IPS-20b (cell line): ENCODE measurements around the gene C1QTNF12.

Experiments used
- H3K27ac ChIP-seq: one replicate; pipeline ENCODE4 v1.5.1; 2013; ENCODE audit warnings: low read length
- H3K27me3 ChIP-seq: 2 replicates; pipeline ENCODE4 v1.6.1; 2013; ENCODE audit warnings: mild to moderate bottlenecking, low read length, inconsistent platforms; ENCODE audit not compliant: insufficient read depth
- H3K36me3 ChIP-seq: 2 replicates; pipeline ENCODE4 v1.6.1; 2013; ENCODE audit warnings: low read depth, mild to moderate bottlenecking, inconsistent platforms, low read length, moderate library complexity; ENCODE audit not compliant: insufficient read depth
- H3K4me1 ChIP-seq: 2 replicates; pipeline ENCODE4 v1.6.1; 2013; ENCODE audit warnings: mild to moderate bottlenecking, control low read depth, inconsistent platforms, low read length, moderate library complexity; ENCODE audit not compliant: insufficient read depth
- H3K4me3 ChIP-seq: 2 replicates; pipeline ENCODE4 v1.5.1; 2013; ENCODE audit warnings: mild to moderate bottlenecking, low read length, inconsistent platforms
- H3K9ac ChIP-seq: 2 replicates; pipeline ENCODE4 v1.6.1; 2013; ENCODE audit warnings: low read depth, mild to moderate bottlenecking, inconsistent platforms, low read length, moderate library complexity
- H3K9me3 ChIP-seq: 2 replicates; pipeline ENCODE4 v1.6.1; 2013; ENCODE audit warnings: mild to moderate bottlenecking, low read depth, low read length, inconsistent platforms; ENCODE audit not compliant: insufficient read depth

Gene C1QTNF12

DNA sequence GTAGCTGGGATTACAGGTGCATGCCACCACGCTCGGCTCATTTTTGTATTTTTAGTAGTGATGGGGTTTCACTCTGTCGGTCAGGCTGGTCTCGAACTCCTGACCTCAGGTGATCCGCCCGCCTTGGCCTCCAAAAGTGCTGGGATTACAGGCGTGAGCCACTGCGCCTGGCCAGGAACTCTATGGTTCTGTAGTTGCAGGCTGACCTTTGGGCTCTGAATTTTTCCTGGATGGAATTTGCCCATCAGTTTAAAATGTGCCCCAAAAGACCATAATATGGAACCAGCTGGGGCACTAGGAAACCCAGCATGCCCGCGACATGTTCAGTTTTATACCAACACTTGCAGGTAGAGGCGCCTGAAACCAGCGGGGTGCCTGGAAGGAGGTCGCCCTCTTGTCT is 32.1 kb upstream of the C1QTNF12 start:
- H3K27ac ChIP-seq, result no peak overlapping the region
- no peak overlapping the region for H3K9ac ChIP-seq
- no peaks in the 10 kb centered on the region for H3K36me3 ChIP-seq
- peaks cover 7% of the 10 kb centered on the region for H3K27me3 ChIP-seq
- H3K4me1 ChIP-seq, result no peaks in the 10 kb centered on the region; the same call in 1 of the 2 replicates
- no peaks in the 10 kb centered on the region for H3K9me3 ChIP-seq
- H3K4me3 ChIP-seq, result no peak overlapping the region

DNA sequence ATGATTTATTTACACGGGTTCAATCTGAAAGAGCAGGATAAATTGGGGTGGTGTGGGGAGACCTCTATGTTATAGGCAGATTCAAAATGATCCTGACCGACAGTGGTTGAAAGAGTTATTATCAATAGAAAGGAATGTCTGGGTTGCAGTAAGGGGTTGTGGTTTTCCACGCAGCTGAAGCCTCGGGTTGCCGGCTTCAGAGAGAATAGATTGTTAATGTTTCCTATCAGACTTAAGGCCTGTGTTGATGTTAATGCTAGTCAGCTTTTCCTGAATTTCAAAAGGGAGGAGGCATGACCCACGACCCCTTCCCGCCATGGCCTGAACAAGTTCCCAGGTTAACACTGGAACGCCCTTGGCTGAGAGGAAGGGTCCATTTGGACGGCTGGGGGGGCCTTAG is 29.3 kb upstream of the C1QTNF12 start:
- Histone ChIP-seq H3K27ac (no peak overlapping the region), H3K36me3 (0 out of 2 replicates have a peak, but pooled peaks cover 5% of the 10 kb centered on the region), H3K4me1 (peaks cover 3% of the 10 kb centered on the region; the same call in 1 of the 2 replicates), H3K9ac (no peak overlapping the region), H3K27me3 (peaks cover 7% of the 10 kb centered on the region), H3K9me3 (no peaks in the 10 kb centered on the region), H3K4me3 (no peak overlapping the region)

DNA sequence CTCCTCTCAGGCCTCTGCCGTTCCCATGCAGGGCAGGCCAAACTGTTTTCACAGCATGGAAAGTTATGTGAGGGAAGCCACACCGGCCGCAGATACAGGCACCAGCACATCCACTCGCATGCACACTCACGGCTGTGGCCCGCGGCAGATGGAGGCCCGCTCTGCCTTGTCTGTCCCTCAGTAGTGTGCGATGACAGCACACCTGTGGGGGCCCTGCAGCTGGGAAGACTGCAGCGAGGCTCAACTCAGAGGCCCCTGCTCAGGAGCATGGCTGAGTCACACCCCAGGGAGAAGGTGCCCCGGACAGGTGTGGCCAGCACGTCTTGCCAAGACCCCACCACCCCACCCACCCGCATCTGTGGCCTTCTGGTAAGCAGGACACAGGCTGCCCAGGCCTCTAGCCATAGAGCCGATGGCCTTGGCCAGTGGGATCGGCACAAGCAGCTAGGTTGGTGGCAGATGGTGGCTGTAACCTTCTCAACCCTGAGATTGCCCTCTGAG is 28.5 kb upstream of the C1QTNF12 start:
- H3K27me3 ChIP-seq, result peaks cover 7% of the 10 kb centered on the region
- H3K4me3 ChIP-seq, result 0 out of 2 replicates have a peak overlapping the region, but pooled peaks have one; percentile 74
- peaks cover 3% of the 10 kb centered on the region; the same call in 1 of the 2 replicates for H3K4me1 ChIP-seq
- 0 out of 2 replicates have a peak, but pooled peaks cover 7% of the 10 kb centered on the region for H3K36me3 ChIP-seq
- no peaks in the 10 kb centered on the region for H3K9me3 ChIP-seq
- no peak overlapping the region for H3K27ac ChIP-seq
- H3K9ac ChIP-seq, result no peak overlapping the region

DNA sequence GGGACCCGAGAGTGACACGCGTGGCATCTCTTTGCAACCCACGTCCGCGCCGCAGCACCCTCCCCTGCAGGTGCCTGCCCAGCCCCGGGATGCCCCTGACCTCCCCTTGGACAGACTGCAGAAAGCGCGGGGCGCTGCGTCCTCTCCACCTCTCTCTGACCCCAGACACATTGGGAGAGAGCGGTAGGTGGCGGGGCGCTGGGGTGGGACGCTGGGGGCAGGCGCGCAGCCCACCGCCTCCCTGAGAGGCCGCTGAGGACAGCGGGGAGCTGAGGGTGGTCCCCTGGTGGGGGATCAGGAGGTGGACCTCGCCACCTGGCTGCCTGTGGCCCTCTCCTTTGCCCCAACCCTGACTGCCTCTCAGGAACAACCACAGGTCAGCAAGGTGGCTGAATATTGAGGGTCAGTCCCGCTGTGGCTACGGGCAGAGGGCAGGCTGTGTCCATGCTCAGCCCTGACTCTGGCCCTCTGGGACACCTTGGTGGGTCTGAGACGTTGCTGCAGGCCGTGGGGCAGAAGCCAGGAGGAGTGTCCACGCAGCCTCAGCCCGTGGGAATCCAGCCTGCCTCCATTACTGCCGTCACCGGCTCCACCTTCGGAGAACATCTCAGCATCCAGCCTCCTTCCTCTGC is 27.9 kb upstream of the C1QTNF12 start:
- H3K4me1 ChIP-seq, result peaks cover 3% of the 10 kb centered on the region; the same call in 1 of the 2 replicates
- peak overlapping the region; percentile 74 for H3K4me3 ChIP-seq
- no peaks in the 10 kb centered on the region for H3K9me3 ChIP-seq
- H3K27me3 ChIP-seq, result peaks cover 7% of the 10 kb centered on the region
- peak overlapping the region; percentile 72 for H3K9ac ChIP-seq
- H3K27ac ChIP-seq, result no peak overlapping the region
- 0 out of 2 replicates have a peak, but pooled peaks cover 11% of the 10 kb centered on the region for H3K36me3 ChIP-seq

DNA sequence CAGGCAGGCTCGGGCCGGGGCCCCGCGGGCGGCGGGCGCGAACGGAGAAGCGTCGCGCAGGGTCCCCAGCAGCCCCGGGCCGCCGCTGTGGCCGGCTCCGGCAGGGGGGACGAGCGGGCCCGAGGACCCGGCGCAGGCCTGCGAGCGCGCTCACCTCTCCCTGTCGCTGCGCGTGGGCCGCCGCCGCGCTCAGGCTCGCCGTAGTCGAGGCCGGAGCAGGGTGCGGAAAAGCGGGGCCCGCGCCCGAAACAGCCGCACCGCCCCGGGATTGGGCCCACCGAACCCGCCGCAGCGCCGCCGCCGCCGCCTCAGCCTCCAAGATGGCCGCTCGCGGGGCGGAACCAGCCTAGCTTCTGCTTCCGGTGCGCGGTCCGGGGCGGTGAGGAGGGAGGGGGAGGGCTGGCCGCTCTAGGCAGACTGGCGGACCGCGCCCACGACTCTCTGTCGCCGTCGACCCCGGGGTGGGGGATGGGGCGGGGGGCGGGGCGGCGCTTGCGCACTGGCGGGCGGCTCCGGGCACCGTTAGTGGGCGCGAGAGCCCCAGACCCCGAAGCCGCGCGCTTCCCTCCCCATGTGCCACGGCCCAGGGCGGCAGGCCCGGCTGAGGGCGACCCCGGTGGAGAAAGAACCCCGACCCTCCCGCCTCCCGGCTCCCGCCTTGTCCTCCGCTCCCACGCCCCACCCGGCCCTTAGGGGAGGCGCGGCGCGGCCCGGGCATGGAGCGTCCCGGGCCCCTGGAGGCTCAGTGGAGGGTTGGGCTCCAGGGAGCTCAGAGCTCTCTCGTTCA is 27.2 kb upstream of the C1QTNF12 start, which contains the start of gene UBE2J2:
Gene UBE2J2, minus strand, starts transcription at position 343 of the 787 bp plus-strand sequence. CDS start 5,862 bp downstream, outside the sequence.
- H3K27ac ChIP-seq, result no peak within 1 kb of the TSS

DNA sequence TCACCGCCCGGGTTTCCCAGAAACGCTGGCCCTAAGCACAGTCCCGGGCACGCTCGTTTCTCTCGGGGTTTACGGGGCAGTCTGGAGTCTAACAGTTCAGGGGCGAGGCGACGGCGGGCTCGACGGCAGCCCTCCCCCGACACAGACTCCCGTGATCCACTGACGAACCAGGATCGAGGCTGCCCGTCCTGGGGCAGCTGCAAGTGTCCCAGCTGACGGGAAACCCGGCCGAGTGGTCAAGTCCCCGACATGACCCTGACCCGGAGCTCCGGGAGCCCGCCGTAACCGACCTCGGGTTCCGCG is 26.6 kb upstream of the C1QTNF12 start:
- H3K27ac ChIP-seq, result no peak overlapping the region
- peak overlapping the region; percentile 88 for H3K4me3 ChIP-seq
- H3K36me3 ChIP-seq, result 0 out of 2 replicates have a peak, but pooled peaks cover 16% of the 10 kb centered on the region
- peaks cover 7% of the 10 kb centered on the region for H3K27me3 ChIP-seq
- H3K9me3 ChIP-seq, result no peaks in the 10 kb centered on the region
- H3K4me1 ChIP-seq, result peaks cover 3% of the 10 kb centered on the region; the same call in 1 of the 2 replicates
- peak overlapping the region; percentile 83 for H3K9ac ChIP-seq

More for the DNA sequence above, 27.2 kb upstream of the C1QTNF12 start, which contains the start of gene UBE2J2:
- peak within 1 kb of the TSS; percentile 88 for H3K4me3 ChIP-seq
- peaks cover 3% of the 10 kb centered on the region; the same call in 1 of the 2 replicates for H3K4me1 ChIP-seq
- H3K9me3 ChIP-seq, result no peaks in the 10 kb centered on the region
- H3K9ac ChIP-seq, result peak within 1 kb of the TSS; percentile 83
- peaks cover 7% of the 10 kb centered on the region for H3K27me3 ChIP-seq
- 0 out of 2 replicates have a peak, but pooled peaks cover 11% of the 10 kb centered on the region for H3K36me3 ChIP-seq

DNA sequence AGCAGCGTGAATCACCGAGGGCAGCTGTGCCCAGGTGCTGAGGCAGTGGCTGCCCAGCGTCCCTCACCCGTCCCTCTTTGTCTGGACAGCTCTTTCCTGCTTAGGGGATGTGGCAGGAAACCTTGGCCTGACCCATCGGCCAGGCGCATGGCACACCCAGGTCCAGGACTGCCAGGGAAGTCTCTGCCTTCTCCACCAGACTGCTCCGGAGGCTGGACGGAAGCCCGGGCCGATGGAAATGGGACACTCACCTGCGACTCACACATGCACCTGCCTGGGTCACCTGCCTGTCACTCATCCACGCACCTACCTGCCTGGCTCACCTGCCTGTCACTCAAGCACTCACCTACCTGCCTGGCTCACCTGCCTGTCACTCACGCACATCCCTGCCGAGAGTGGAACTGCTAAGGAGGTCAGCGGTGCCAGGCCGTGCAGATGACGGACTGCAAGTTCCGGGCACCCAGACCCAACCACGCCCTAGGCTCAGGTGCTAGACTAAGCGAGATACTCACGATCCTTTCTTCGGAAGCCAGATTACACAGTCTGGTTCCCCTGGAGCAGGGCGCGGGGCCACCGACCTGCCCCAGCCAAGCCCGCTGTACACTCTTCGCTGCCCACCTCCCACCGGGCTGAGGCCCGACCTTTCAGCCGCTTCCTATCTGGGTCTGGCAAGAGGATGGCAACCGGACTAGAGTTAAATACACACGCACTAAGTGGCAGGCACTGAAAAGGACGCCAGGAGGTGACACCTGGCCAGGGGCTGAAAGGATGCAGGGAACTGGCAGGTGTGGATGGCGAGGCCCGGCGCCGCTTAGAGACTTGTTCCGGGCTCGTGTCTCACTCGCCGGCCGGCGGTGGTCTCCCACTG is 26.1 kb upstream of the C1QTNF12 start:
- Histone ChIP-seq H3K9ac (peak overlapping the region; percentile 83), H3K9me3 (no peaks in the 10 kb centered on the region), H3K27me3 (peaks cover 7% of the 10 kb centered on the region), H3K4me3 (peak overlapping the region; percentile 88), H3K27ac (no peak overlapping the region), H3K36me3 (0 out of 2 replicates have a peak, but pooled peaks cover 20% of the 10 kb centered on the region), H3K4me1 (peaks cover 3% of the 10 kb centered on the region; the same call in 1 of the 2 replicates)

DNA sequence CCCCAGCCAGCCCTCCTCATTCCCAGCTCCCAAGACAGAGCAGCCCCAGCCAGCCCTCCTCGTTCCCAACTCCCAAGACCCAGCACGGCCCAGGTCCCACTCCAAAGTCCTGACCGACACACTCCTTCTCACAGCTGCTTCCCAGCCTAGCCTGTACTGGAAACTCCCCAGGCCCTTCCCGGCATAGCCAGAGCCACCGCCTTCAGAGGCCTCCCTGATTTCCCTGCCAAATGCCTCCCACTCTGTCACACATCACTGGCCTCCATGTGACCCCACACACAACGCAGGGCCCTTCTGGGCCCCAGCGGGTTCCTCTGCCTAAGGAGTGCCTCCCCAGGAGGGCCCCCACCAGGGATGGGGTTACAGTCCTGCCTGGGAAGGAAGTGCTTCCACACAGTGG is 24.3 kb upstream of the C1QTNF12 start:
- peaks cover 3% of the 10 kb centered on the region; the same call in 1 of the 2 replicates for H3K4me1 ChIP-seq
- peaks cover 7% of the 10 kb centered on the region for H3K27me3 ChIP-seq
- H3K4me3 ChIP-seq, result no peak overlapping the region
- no peak overlapping the region for H3K9ac ChIP-seq
- H3K27ac ChIP-seq, result no peak overlapping the region
- peaks cover 30% of the 10 kb centered on the region for H3K36me3 ChIP-seq
- no peaks in the 10 kb centered on the region for H3K9me3 ChIP-seq

DNA sequence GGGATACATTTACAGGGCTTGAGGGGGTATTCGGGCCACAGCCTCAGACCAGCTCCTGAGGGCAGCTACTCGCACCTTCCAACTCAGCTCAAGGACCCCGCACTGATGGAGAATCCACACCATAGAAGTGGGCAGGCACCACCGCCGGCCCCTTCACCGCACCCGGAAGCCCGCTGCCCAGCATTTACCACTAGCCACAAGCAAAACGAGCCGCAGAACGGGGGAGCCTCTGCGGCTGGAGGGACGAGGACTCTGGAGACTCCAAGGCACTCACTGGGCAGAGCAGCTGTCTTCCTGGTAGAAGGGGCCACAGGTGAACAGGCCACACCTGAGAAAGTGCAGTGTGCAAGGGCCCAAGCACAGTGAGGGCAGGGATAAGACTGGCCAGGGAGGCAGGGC is 21.8 kb upstream of the C1QTNF12 start:
- Histone ChIP-seq H3K27ac (no peak overlapping the region), H3K4me3 (no peak overlapping the region), H3K9me3 (no peaks in the 10 kb centered on the region), H3K9ac (no peak overlapping the region), H3K36me3 (peaks cover 50% of the 10 kb centered on the region), H3K4me1 (0 out of 2 replicates have a peak, but pooled peaks cover 3% of the 10 kb centered on the region), H3K27me3 (no peaks in the 10 kb centered on the region)

DNA sequence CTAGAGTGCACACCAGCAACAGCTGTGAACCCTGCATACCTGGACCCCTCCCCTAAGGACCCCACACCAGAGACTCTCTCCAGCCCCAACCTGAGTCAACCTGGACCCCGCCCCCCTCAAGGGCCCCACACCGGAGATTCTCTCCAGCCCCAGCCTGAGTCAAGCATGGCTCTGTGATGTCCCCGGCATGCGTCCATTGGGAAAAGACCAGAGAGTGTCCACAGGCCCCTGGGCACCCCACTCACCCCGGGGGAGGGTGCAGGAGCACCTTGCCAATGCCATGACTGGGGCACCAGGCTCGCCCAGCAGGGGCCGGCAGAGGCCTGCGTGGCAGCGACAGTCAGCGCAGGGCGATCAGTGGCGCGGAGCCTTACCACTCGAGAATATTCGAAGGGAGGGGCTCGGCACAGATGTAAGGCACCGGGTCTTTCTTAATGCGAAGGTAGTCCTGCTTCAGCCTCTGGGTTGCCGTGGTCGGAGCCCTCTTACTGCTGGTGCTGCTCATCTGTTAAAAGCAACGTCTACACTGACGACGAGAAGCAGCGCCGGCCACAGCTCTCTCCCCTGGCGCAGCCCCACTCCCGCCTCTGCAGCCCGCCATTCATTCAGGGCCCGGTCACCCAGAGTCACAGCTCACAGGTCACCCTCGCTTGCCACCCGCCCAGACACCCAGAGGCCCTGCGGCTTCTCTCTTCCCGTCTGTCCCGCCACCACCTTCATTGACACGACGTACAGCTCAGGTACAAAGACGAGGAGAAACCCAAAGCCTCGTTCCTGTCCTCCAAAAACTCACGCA is 21.2 kb upstream of the C1QTNF12 start:
- H3K4me1 ChIP-seq, result 0 out of 2 replicates have a peak, but pooled peaks cover 3% of the 10 kb centered on the region
- no peak overlapping the region for H3K9ac ChIP-seq

More for the DNA sequence above, 21.2 kb upstream of the C1QTNF12 start:
- H3K4me3 ChIP-seq, result no peak overlapping the region
- H3K27ac ChIP-seq, result no peak overlapping the region
- H3K36me3 ChIP-seq, result peaks cover 56% of the 10 kb centered on the region
- H3K9me3 ChIP-seq, result no peaks in the 10 kb centered on the region
- H3K27me3 ChIP-seq, result no peaks in the 10 kb centered on the region
